Fibroblast of pulmonary artery (primary cell): Measurements from ENCODE around the gene EYS.

ENCODE experiments used
- DNase-seq: peaks from one replicate; pipeline ENCODE4 v3.0.0-alpha.2; 2010; ENCODE audit warnings: low read depth
- H3K4me3 ChIP-seq: replicated peaks from 2 replicates; pipeline ENCODE4 v1.5.1; 2011; ENCODE audit warnings: low read depth, mild to moderate bottlenecking, control low read depth, low read length, moderate library complexity
- CTCF ChIP-seq: IDR thresholded peaks from 2 replicates; pipeline ENCODE4 v1.5.1; 2011; ENCODE audit warnings: mild to moderate bottlenecking, control low read depth, low read length, inconsistent platforms; ENCODE audit errors: missing control alignments

The EYS gene

GRCh38 chr6:65671922-65672321, 35.1 kb downstream of the EYS start:
- no peak for DNase-seq
- TF ChIP-seq CTCF, result no peak
- no peak overlapping the region for H3K4me3 ChIP-seq

GRCh38 chr6:65667916-65668656, 38.9 kb downstream of the EYS start:
- no peak for DNase-seq
- TF ChIP-seq CTCF, result no peak
- no peak overlapping the region for H3K4me3 ChIP-seq

DNA sequence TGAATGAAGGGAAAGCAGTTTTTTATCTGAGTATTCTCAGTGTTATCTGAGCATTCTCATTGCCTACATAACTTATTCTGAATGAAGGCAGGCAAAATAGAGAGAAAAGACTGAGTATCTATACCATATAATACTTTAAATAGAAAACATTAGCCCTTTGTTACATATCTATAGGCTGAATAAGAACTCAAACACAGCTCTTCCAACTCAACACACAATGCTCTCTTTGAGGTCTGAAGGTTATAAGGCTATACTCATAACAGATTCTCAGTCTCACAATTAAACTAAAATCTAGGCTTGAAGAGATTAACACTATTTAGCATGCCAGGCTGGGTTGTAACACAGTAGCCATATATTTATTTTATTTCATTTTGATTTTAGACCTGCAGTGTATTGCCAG, 56.9 kb downstream of the EYS start:
- no peak overlapping the region for H3K4me3 ChIP-seq
- TF ChIP-seq CTCF, result no peak
- no peak for DNase-seq

- no peak overlapping the region for H3K4me3 ChIP-seq
- no peak for DNase-seq
- no peak for TF ChIP-seq CTCF
Measured at GRCh38 chr6:65649392-65649791, 57.6 kb downstream of the EYS start.

DNA sequence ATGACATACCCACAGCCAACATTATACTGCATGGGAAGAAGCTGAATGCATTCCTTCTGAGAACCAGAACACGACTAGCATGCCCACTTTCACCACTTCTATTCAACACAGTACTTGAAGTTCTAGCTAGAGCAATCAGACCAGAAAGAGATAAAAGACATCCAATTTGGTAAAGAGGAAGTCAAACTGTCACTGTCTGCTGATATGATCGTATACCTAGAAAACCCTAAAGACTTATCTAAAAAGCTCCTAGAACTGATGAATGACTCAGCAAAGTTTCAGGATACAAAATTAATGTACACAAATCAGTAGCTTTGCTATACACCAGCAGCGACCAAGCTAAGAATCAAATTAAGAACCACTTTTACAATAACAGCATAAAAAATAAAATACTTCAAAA, 60.5 kb downstream of the EYS start:
- TF ChIP-seq CTCF, result no peak
- no peak for DNase-seq
- H3K4me3 ChIP-seq, result no peak overlapping the region

GRCh38 chr6:65642776-65643175, 64.2 kb downstream of the EYS start:
- TF ChIP-seq CTCF, result no peak
- H3K4me3 ChIP-seq, result no peak overlapping the region
- DNase-seq, result no peak

GRCh38 chr6:65638047-65638831, 68.8 kb downstream of the EYS start:
- TF ChIP-seq CTCF, result no peak
- H3K4me3 ChIP-seq, result no peak overlapping the region
- DNase-seq, result no peak
